Hepatocyte (in vitro differentiated cells): Measurements from ENCODE around the gene HCRTR1.

Source experiments
- EZH2 ChIP-seq: fragments of 200-600 bp; sonication (generic); IDR thresholded peaks from 2 replicates; pipeline ENCODE4 v1.6.1; 2016; ENCODE audit warnings: antibody characterized with exemption, mild to moderate bottlenecking, borderline replicate concordance
- EZH2phosphoT487 ChIP-seq: fragments of 200-600 bp; sonication (generic); IDR thresholded peaks from one replicate; pipeline ENCODE4 v1.6.1; 2018; ENCODE audit warnings: antibody characterized with exemption, mild to moderate bottlenecking, low read depth, moderate library complexity; ENCODE audit not compliant: unreplicated experiment, severe bottlenecking
- TF ChIP-seq, protein P1 (sequence below): fragments of 200-600 bp; sonication (generic); IDR thresholded peaks from 2 replicates; pipeline ENCODE4 v1.5.1; 2016; ENCODE audit warnings: antibody characterized with exemption, mild to moderate bottlenecking; ENCODE audit not compliant: poor library complexity

- TF ChIP-seq, protein P1, sequence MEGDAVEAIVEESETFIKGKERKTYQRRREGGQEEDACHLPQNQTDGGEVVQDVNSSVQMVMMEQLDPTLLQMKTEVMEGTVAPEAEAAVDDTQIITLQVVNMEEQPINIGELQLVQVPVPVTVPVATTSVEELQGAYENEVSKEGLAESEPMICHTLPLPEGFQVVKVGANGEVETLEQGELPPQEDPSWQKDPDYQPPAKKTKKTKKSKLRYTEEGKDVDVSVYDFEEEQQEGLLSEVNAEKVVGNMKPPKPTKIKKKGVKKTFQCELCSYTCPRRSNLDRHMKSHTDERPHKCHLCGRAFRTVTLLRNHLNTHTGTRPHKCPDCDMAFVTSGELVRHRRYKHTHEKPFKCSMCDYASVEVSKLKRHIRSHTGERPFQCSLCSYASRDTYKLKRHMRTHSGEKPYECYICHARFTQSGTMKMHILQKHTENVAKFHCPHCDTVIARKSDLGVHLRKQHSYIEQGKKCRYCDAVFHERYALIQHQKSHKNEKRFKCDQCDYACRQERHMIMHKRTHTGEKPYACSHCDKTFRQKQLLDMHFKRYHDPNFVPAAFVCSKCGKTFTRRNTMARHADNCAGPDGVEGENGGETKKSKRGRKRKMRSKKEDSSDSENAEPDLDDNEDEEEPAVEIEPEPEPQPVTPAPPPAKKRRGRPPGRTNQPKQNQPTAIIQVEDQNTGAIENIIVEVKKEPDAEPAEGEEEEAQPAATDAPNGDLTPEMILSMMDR: no peak
- no peak for TF ChIP-seq EZH2phosphoT487
- TF ChIP-seq EZH2: no peak
Measured at GRCh38 chr1:31672986-31673385, 55.5 kb downstream of the HCRTR1 start.
